Lower leg skin (tissue), 4 donors: ENCODE measurements around the gene GOLGA5. TPM values are rescaled to one million over a fixed set of nuclear protein-coding genes. Genes with fewer than 3 reads are reported as not detected.

ENCODE experiments used
- DNase-seq, 2 donors: peaks; one replicate each; pipeline ENCODE4 v3.0.0-alpha.2; 2019; ENCODE audit warnings: low spot score in 2 of 2
- H3K4me3 ChIP-seq: fragments of 200-600 bp; sonication (generic); 2 replicates; pipeline ENCODE4 v1.5.1; 2017; ENCODE audit warnings: mild to moderate bottlenecking, low read depth; ENCODE audit not compliant: poor library complexity, severe bottlenecking
- CTCF ChIP-seq, 3 donors: fragments of 450-650 bp; IDR thresholded peaks; one replicate each; pipeline ENCODE4 v1.5.1; 2016; ENCODE audit warnings: antibody characterized with exemption in 3 of 3, mild to moderate bottlenecking in 3 of 3, moderate library complexity in 2 of 3
- POLR2A ChIP-seq, 2 donors: fragments of 450-650 bp; IDR thresholded peaks; one replicate each; pipeline ENCODE4 v1.6.1; 2016 to 2017; ENCODE audit warnings: antibody characterized with exemption in 2 of 2, mild to moderate bottlenecking in 1 of 2, moderate library complexity in 1 of 2
- WGBS, 2 donors: methylation state at CpG; one replicate each; pipeline ENCODE4 v1.1.5; 2018; 5-methylcytosine and 5-hydroxymethylcytosine counted together
- intact Hi-C: fragments of 100-400 bp; cut with DNase I; formaldehyde crosslinking; loops from one replicate; pipeline ENCODE4 v1.15.0; 2023; ENCODE audit warnings: low total_unique reads
- total RNA-seq, 4 donors: library from RNA; depleted of rRNA; stranded (reverse); fragments of >200 nt; gene quantifications; one replicate each; pipeline ENCODE4 v1.1.0, GENCODE V29; 2016

Gene GOLGA5
- total RNA-seq, 4 donors from 2014 or later: 32.5 to 43.8 (median 35.9) TPM

- intact Hi-C loops: no loop called here
- H3K4me3 ChIP-seq: no peak overlapping the region
- DNase-seq: no peak
- TF ChIP-seq CTCF (IDR thresholded peaks at IDR 0.05) (no peak), POLR2A (IDR thresholded peaks at IDR 0.05) (no peak)
- 65 to 67% methylated on average over 3 of the region's 3 CpGs for WGBS, 2 donors
These were observed 90.3 kb downstream of the GOLGA5 start for GRCh38 chr14:92884410-92884809.

DNA sequence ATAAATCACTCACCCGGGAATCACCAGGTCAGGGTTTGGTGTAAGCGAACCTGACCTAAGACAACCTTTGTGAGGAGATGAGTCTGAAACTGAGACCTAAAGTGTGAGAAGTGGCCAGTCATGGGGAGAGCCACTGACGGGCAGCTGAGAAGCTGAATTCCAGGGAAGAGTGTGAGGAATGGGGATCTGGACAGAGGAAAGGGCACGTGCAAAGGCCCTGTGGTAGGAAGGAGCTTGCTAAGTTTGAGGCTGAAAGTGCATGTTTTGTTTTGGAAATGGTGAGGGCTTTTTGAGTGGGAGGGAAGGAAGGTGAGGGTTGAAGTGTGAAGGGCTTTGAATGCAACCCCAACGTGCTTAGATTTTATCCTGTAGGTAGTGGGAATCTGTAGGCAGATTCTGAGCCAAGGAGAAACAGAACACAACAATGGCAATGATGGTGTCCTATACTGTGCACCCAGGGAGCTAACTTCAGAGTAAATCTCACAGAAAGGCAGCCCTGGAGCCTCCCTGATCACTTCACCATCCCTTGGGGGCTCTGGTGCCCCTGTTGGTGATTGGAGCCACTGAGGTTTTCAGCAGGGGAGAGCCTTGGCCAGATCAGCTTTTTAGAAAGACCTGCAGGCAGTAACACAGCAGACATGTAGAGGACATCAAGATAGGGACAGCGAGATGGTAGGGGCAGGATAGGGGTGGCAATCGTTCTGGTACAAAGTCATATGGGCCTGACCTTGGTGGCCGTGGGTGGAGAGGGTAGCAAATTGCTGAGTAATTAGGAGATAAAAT is 91.4 kb downstream of the GOLGA5 start:
- intact Hi-C loops: no loop called here
- DNase-seq: no peak
- no peak overlapping the region for H3K4me3 ChIP-seq
- TF ChIP-seq POLR2A (IDR thresholded peaks at IDR 0.05): no peak
- WGBS, 2 donors: 63 to 79% methylated on average over 8 of the region's 8 CpGs

GRCh38 chr14:92886337-92886736 is 92.2 kb downstream of the GOLGA5 start:
- no peak for DNase-seq
- WGBS, 2 donors: 58 to 61% methylated on average over 11 of the region's 11 CpGs
- intact Hi-C loops: no loop called here
- H3K4me3 ChIP-seq: no peak overlapping the region
- no peak for TF ChIP-seq CTCF (IDR thresholded peaks at IDR 0.05)
- TF ChIP-seq POLR2A (IDR thresholded peaks at IDR 0.05): no peak

- intact Hi-C loops: no loop called here
- 89 to 100% methylated on average over 1 of the region's 1 CpG for WGBS, 2 donors
These were observed 93.1 kb downstream of the GOLGA5 start for GRCh38 chr14:92887157-92887556.

DNA sequence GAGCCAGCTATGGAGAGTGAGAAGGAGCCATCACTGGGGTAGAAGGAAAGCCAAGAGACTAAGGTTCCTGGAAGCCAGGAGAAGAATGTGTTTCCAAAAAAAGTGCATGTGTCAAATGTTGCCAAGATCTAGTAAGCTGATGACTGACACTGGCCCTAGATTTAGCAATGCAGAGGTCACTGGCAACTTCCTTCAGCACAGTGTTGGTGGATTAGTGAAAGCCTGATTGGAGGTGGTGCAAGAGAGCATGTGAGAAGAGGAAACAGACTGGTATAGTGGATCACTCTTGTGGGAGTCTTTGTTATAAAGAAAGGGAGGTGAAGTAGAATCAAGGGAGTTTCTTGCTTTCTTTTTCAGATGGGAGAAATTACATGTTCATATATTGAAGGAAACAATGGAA is 94.8 kb downstream of the GOLGA5 start:
- DNase-seq: no peak
- intact Hi-C loops: no loop called here
- no peak for TF ChIP-seq POLR2A (IDR thresholded peaks at IDR 0.05)
- no peak for TF ChIP-seq CTCF (IDR thresholded peaks at IDR 0.05)
- no peak overlapping the region for H3K4me3 ChIP-seq

More at GRCh38 chr14:92887157-92887556, 93.1 kb downstream of the GOLGA5 start:
- no peak overlapping the region for H3K4me3 ChIP-seq
- no peak for DNase-seq
- TF ChIP-seq CTCF (IDR thresholded peaks at IDR 0.05): no peak
- no peak for TF ChIP-seq POLR2A (IDR thresholded peaks at IDR 0.05)

Other genes with a start within 250 kb of the GOLGA5 start
- 10 to 100 TPM; 36.5 to 48.0 (median 41.3) TPM for gene LGMN, start 45.7 kb upstream of the GOLGA5 start, total RNA-seq
- gene CHGA, start 128.8 kb downstream of the GOLGA5 start, total RNA-seq: 1 to 10 TPM in 2 of 4 donors, under 1 TPM in 1, not detected in 1; 0.17 to 1.6 (median 1.5) TPM